SK-N-MC (cell line): Measurements from ENCODE around the gene AATF.

Experiments used
- DNase-seq: peaks from one replicate; pipeline ENCODE4 v3.0.0-alpha.2; 2011; ENCODE audit warnings: low read depth, low spot score
- H3K27ac ChIP-seq: fragments of 200-600 bp; sonication (generic); 2 replicates; pipeline ENCODE4 v1.5.1; 2016; ENCODE audit warnings: mixed run types
- H3K36me3 ChIP-seq: fragments of 200-600 bp; sonication (generic); 2 replicates; pipeline ENCODE4 v1.6.1; 2017; ENCODE audit warnings: antibody characterized with exemption, low read length, mixed read lengths; ENCODE audit not compliant: insufficient read depth
- H3K4me3 ChIP-seq: fragments of 200-600 bp; sonication (generic); 2 replicates; pipeline ENCODE4 v1.5.1; 2016
- H3K9ac ChIP-seq: fragments of 200-600 bp; sonication (generic); 2 replicates; pipeline ENCODE4 v1.8.0; 2017; ENCODE audit warnings: mixed run types, mixed read lengths; ENCODE audit not compliant: insufficient read length
- H3K9me3 ChIP-seq: fragments of 200-600 bp; sonication (generic); 2 replicates; pipeline ENCODE4 v1.6.1; 2017; ENCODE audit warnings: low read depth, mild to moderate bottlenecking, antibody characterized with exemption, low read length, moderate library complexity, mixed read lengths
- EZH2 ChIP-seq: fragments of 200-600 bp; sonication (generic); IDR thresholded peaks from one replicate; pipeline ENCODE4 v1.6.1; 2017; ENCODE audit warnings: antibody characterized with exemption
- FOXP2 ChIP-seq: optimal IDR thresholded peaks from 2 replicates; pipeline ENCODE3; 2011; ENCODE audit warnings: mild to moderate bottlenecking, moderate library complexity; ENCODE audit not compliant: insufficient read depth; ENCODE audit errors: extremely low read length, control extremely low read depth
- POLR2AphosphoS5 ChIP-seq: IDR thresholded peaks from 2 replicates; pipeline ENCODE4 v1.6.1; 2012; ENCODE audit warnings: mild to moderate bottlenecking, low read depth, low read length, borderline replicate concordance

Gene AATF

GRCh38 chr17:37051381-37051780, 102.6 kb downstream of the AATF start:
- no peak for TF ChIP-seq FOXP2
- TF ChIP-seq EZH2: no peak
- TF ChIP-seq POLR2AphosphoS5: no peak
- Histone ChIP-seq H3K27ac (no peak overlapping the region), H3K9ac (no peak overlapping the region), H3K9me3 (no peaks in the 10 kb centered on the region), H3K36me3 (peaks cover under 1% of the 10 kb centered on the region; the same call in 1 of the 2 replicates), H3K4me3 (no peak overlapping the region)
- DNase-seq: no peak

GRCh38 chr17:37051833-37052232, 103.1 kb downstream of the AATF start:
- H3K27ac ChIP-seq: no peak overlapping the region
- no peak overlapping the region for H3K9ac ChIP-seq
- H3K9me3 ChIP-seq: no peaks in the 10 kb centered on the region
- H3K4me3 ChIP-seq: no peak overlapping the region
- TF ChIP-seq FOXP2 (no peak), POLR2AphosphoS5 (no peak), EZH2 (no peak)
- peaks cover 5% of the 10 kb centered on the region; the same call in 1 of the 2 replicates for H3K36me3 ChIP-seq
- DNase-seq: no peak

- Histone ChIP-seq H3K36me3 (peaks cover 7% of the 10 kb centered on the region; the same call in 1 of the 2 replicates), H3K9ac (no peak overlapping the region), H3K4me3 (no peak overlapping the region), H3K9me3 (no peaks in the 10 kb centered on the region), H3K27ac (no peak overlapping the region)
- no peak for DNase-seq
- no peak for TF ChIP-seq EZH2
- TF ChIP-seq FOXP2: no peak
- TF ChIP-seq POLR2AphosphoS5: no peak
Observed at GRCh38 chr17:37052450-37052849, 103.7 kb downstream of the AATF start.

- Histone ChIP-seq H3K9me3 (no peaks in the 10 kb centered on the region), H3K27ac (no peak overlapping the region), H3K36me3 (peaks cover 7% of the 10 kb centered on the region; the same call in 1 of the 2 replicates), H3K9ac (no peak overlapping the region), H3K4me3 (no peak overlapping the region)
- no peak for DNase-seq
- no peak for TF ChIP-seq POLR2AphosphoS5
- TF ChIP-seq EZH2: no peak
- TF ChIP-seq FOXP2: no peak
Observed at GRCh38 chr17:37054894-37055293, 106.1 kb downstream of the AATF start.

- Histone ChIP-seq H3K9ac (no peak overlapping the region), H3K9me3 (no peaks in the 10 kb centered on the region), H3K4me3 (no peak overlapping the region), H3K36me3 (peaks cover 7% of the 10 kb centered on the region; the same call in 1 of the 2 replicates), H3K27ac (no peak overlapping the region)
- no peak for TF ChIP-seq FOXP2
- no peak for TF ChIP-seq EZH2
- DNase-seq: no peak
Observed at GRCh38 chr17:37056622-37057021, 107.9 kb downstream of the AATF start.

GRCh38 chr17:37059493-37059892, 110.7 kb downstream of the AATF start:
- no peak overlapping the region for H3K9ac ChIP-seq
- H3K27ac ChIP-seq: no peak overlapping the region
- H3K36me3 ChIP-seq: peaks cover 7% of the 10 kb centered on the region; the same call in 1 of the 2 replicates
- DNase-seq: no peak
- no peaks in the 10 kb centered on the region for H3K9me3 ChIP-seq
- TF ChIP-seq POLR2AphosphoS5: no peak
- no peak for TF ChIP-seq EZH2
- H3K4me3 ChIP-seq: no peak overlapping the region

- TF ChIP-seq EZH2: no peak
- no peak for TF ChIP-seq POLR2AphosphoS5
- no peak for TF ChIP-seq FOXP2
- H3K9ac ChIP-seq: no peak overlapping the region
- peaks cover 7% of the 10 kb centered on the region; the same call in 1 of the 2 replicates for H3K36me3 ChIP-seq
- H3K27ac ChIP-seq: no peak overlapping the region
- no peak for DNase-seq
- H3K4me3 ChIP-seq: no peak overlapping the region
- H3K9me3 ChIP-seq: no peaks in the 10 kb centered on the region
Observed at GRCh38 chr17:37060094-37060493, 111.3 kb downstream of the AATF start.

- Histone ChIP-seq H3K4me3 (no peak overlapping the region), H3K27ac (no peak overlapping the region), H3K36me3 (peaks cover 7% of the 10 kb centered on the region; the same call in 1 of the 2 replicates), H3K9ac (no peak overlapping the region), H3K9me3 (no peaks in the 10 kb centered on the region)
- TF ChIP-seq EZH2 (no peak), POLR2AphosphoS5 (no peak), FOXP2 (no peak)
- DNase-seq: no peak
Observed at GRCh38 chr17:37060928-37061327, 112.2 kb downstream of the AATF start.

GRCh38 chr17:37062021-37062420, 113.3 kb downstream of the AATF start:
- Histone ChIP-seq H3K9ac (no peak overlapping the region), H3K27ac (no peak overlapping the region), H3K36me3 (peaks cover under 1% of the 10 kb centered on the region; the same call in 1 of the 2 replicates), H3K9me3 (no peaks in the 10 kb centered on the region), H3K4me3 (no peak overlapping the region)
- no peak for TF ChIP-seq POLR2AphosphoS5
- TF ChIP-seq FOXP2: no peak
- no peak for TF ChIP-seq EZH2
- DNase-seq: no peak
